Transverse colon (tissue), 4 donors: ENCODE measurements around the gene EMP3.

Experiments
- EP300 ChIP-seq: sonication (generic); formaldehyde crosslinking; IDR thresholded peaks from one replicate; pipeline ENCODE4 v1.6.1; 2017; ENCODE audit warnings: antibody characterized with exemption, low read depth
- POLR2A ChIP-seq: fragments of 450-650 bp; IDR thresholded peaks from one replicate; pipeline ENCODE4 v1.6.1; 2016; ENCODE audit warnings: antibody characterized with exemption, mild to moderate bottlenecking, moderate library complexity
- POLR2AphosphoS5 ChIP-seq, 3 donors: sonication (generic); formaldehyde crosslinking; IDR thresholded peaks; one replicate each; pipeline ENCODE4 v1.6.1; 2016; ENCODE audit warnings: antibody characterized with exemption in 3 of 3
- TF ChIP-seq, protein P1 (sequence below), 5 experiments: fragments of 200-600 bp in 3 of 5; fragments of 450-650 bp in 2 of 5; sonication (generic) in 3 of 5; IDR thresholded peaks; 1 replicate in 2 of 5; 2 replicates in 3 of 5; pipeline ENCODE4 v1.5.1; 2016 to 2017; ENCODE audit warnings: antibody characterized with exemption in 5 of 5, inconsistent platforms in 3 of 5, mild to moderate bottlenecking in 2 of 5, moderate library complexity in 1 of 5

DNA sequence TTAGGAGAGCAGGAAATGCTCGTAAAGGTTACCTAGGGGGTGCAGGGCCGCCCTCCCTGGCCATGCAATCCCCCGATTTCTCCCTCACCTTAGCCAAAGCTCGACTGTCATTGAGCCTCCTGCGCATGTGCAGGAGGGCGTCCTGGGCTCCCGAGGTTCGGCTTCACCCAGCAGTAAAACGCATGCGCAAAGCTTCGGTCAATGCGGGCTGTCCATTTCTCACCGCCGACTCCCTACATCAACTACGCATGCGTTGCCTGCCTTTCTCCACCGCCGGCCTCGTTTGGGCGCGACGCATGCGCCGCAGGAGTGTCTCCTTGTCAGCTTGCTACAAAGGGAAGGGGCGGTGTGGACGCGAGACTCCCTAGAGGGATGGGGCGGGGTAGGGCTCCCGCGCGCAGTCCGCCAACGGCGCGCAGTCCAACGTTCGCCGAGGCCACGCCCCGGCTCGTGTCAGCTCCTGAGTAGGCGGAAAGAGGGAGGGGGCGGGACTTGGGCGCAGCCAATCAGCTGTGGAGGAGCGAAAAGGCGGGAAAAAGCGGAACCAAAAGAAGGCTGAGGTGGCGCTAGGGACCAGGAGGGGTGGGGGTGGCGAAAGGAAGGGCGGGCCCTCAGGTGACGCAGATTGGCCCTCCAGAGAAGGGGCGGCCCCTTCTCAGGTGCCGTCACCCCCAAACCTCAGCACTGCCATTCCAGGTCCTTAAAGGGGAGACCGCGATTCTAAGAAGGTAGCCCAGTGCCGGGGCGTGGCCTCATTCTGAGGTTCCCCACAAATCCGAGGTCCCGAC lies 38.7 kb downstream of the EMP3 start, which contains the start of the genes SYNGR4 and TMEM143:
- TF ChIP-seq, protein P1, sequence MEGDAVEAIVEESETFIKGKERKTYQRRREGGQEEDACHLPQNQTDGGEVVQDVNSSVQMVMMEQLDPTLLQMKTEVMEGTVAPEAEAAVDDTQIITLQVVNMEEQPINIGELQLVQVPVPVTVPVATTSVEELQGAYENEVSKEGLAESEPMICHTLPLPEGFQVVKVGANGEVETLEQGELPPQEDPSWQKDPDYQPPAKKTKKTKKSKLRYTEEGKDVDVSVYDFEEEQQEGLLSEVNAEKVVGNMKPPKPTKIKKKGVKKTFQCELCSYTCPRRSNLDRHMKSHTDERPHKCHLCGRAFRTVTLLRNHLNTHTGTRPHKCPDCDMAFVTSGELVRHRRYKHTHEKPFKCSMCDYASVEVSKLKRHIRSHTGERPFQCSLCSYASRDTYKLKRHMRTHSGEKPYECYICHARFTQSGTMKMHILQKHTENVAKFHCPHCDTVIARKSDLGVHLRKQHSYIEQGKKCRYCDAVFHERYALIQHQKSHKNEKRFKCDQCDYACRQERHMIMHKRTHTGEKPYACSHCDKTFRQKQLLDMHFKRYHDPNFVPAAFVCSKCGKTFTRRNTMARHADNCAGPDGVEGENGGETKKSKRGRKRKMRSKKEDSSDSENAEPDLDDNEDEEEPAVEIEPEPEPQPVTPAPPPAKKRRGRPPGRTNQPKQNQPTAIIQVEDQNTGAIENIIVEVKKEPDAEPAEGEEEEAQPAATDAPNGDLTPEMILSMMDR (IDR thresholded peaks at IDR 0.05) = no peak
- peak; percentile 8 for TF ChIP-seq POLR2A
- no peak for TF ChIP-seq EP300
- TF ChIP-seq POLR2AphosphoS5 (IDR thresholded peaks at IDR 0.05) = peak; percentile 53 to 70 (median 68)
